SHP77 treated with DMSO at 0.1 percent for 48 hours (cell line): ENCODE data around the gene SCYGR8.
"Not testable (repeated sequence)": the region's sequence is repeated elsewhere in the genome, so short reads cannot be mapped to it uniquely, and the experiment has no call there.

ENCODE experiments used
- DNase-seq: peaks from one replicate; lab custom pipeline; 2025; lab: John Stamatoyannopoulos, UW

SCYGR8 gene

DNA sequence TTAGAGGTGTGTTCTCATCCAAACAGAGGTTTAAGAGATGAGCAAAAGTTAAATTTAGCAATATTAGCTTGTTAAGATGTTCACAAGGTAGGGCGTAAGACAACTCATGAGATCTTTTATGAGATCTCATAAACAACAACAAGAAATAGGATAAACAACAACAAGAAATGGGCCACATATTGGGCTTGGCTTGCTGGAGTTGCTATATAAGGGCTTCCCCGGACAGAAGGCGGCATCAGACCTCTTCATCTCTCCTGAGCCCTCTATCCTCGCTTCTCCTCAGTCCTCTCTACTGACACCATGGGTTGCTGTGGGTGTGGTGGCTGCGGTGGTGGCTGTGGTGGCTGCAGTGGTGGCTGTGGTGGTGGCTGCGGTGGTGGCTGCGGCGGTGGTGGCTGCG is at the start of gene SCYGR8:
Gene SCYGR8 (plus strand): TSS at position 301 of the 400 bp plus-strand sequence. CDS start 0 bp downstream, at position 301.
- no peak for DNase-seq

DNA sequence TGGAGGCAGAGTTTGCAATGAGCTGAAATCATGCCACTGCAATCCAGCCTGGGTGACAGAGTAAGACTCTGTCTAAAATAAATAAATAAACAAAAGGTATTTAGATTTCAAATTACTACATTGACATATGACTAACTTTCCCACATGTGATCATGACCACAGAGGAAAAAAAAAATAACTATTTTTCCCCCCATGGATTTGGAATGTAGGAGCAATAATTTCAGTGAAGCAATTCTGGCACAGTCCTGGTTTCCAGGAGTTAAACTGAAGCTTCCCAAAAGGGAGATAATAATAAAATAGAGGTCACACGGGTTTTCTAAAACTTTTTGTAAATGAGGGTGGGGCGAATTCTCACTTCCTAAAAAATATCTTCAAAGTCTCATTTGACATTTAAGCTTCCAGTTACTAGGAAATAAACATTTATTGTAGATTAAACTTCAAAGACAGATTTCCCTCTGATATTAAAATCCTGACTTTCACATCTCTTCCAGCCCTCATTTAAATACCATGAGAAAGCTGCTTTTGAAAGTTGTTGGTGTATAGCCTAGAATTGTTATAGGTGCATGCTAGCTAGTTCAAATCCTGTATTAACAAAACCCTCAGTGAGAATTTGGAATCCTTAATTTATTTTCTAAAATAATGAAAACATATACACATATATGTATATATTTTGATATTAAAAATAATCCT is 48.6 kb upstream of the SCYGR8 start:
- DNase-seq: no peak

GRCh38 chr2:227701556-227701955 is 44.1 kb upstream of the SCYGR8 start:
- no peak for DNase-seq

DNA sequence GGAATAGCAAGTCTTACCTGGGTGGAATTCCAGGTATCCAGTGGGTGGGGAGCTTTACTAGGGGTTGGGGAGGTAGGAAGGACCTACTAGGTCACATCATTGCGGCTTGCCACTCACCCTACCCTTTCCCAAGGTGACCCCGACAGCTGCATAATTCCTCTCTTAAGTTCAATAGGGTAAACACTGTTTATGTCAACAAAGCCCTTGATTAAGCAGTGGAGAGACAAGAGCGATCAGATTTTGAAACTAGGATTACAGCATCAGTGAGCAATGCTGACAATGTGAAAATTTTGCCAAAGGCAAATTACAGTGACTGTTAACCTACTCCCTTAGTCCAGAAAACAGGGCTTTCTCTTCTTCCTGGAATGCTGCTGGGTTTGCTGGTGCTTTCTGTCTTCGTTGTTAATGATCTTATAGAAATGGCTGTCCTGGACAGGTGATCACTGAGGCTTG is 42.4 kb upstream of the SCYGR8 start:
- no peak for DNase-seq

DNA sequence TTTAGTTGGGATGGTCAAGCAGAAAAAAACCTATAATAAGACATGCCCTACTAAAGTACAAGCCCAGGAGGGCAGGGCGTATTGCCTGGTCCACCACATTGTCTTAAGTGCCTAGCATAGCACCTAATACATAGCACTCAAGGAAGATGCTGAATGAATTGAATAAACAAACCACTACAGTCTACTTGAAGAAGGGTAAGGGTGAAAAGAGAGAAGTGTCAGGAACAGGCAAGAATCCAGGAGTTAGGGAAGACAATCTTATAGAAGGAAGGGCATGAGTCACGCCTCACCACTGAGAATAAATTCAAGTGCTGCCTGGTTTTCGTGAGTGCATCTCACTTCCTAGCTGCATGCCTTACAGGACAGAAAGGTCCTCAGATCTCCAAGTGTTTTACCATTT is 41.7 kb upstream of the SCYGR8 start:
- DNase-seq: no peak

- DNase-seq: no peak
These were observed 38.8 kb upstream of the SCYGR8 start for GRCh38 chr2:227706859-227707258.

DNA sequence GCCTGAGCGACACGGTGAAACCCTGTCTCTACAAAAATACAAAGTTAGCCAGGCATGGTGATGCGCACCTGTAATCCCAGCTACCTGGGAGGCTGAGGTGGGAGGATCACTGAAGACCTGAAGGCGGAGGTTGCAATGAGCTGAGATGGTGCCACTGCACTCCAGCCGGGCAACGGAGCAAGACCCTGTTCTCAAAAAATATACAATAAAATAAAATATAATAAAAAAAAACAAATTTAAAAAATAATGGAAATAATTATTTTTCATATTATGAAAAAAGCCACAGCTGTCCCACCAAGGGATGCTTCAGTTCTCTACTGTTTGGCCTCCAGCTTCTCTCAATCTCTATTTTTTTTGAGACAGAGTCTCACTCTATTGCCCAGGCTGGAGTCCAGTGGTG is 38.3 kb upstream of the SCYGR8 start:
- no peak for DNase-seq

DNA sequence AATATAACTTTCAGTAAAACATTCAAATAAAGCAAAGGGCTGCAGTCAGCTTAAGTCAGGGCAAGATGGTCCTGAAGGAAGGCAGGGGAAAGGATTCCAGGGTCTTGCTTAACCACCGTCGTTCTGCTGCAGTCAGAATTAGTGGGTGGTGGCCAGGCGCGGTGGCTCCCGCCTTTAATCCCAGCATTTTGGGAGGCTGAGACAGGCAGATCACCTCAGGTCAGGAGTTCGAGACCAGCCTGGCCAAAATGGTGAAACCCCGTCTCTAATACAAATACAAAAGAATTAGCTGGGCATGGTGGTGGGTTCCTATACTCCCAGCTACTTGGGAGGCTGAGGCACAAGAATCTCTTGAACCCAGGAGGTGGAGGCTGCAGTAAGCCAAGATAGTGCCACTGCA is 34.7 kb upstream of the SCYGR8 start:
- DNase-seq: no peak

DNA sequence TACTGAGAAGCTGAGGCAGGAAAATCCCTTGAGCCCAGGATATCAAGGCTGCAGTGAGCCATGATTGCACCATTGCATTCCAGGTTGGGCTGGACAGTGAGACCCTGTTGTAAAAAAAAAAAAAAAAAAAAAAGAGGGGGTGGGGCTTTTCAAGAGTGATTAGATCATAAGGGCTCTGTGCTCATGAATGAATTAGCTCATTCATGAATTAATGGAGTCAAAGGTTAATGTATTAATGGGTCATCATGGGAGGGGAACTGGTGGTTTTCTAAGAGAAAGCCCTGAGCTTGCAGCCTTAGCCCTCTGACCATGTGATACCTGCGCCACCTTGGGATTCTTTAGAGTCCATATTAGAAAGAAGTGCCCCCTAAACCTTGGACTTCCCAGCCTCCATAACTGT is 32.4 kb upstream of the SCYGR8 start:
- no peak for DNase-seq

DNA sequence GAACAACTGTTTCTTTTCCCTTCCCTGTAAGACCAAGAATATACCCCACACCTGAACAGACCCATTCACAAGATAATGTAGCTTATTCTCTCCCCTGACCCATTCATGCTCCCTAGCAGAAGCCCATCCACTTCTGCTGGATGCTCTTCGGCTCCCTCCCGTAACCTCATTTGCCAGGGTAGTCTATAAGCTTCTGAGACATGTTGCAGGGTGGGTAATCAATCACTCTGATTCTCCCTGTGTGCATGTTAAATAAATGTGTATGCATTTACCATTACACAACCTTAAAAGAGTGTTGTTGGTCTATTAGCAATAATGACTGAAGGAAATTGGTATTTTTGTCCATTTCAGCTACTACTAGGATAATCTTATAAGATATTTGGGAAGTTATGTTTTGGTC is 29.2 kb upstream of the SCYGR8 start:
- no peak for DNase-seq

GRCh38 chr2:227717687-227718567 is 27.8 kb upstream of the SCYGR8 start, which contains the start of gene SLC19A3:
SLC19A3 (minus strand) TSS chr2:227718028; CDS start chr2:227702318, 15,710 bp downstream.
- no peak for DNase-seq

DNA sequence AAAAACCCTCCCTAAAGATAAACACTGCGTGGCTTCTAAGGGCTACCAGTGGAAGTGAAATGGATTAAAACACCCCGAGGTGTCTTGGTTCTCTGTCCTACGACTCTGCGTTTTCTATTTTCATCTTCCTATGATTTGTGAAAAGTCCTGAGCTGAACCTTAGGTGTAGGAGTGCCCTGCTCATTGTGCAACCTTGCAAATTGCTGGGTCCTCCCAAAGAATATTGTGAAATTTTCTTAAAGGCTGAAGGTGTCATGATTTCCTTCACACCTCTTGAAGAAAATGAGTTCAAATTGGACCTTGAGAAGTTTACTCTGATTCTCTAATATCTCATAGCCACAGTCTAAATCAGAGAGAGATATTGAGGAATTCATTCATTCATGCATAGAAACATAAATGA is 26.1 kb upstream of the SCYGR8 start:
- DNase-seq: no peak

GRCh38 chr2:227720680-227721079 is 25.0 kb upstream of the SCYGR8 start:
- DNase-seq: no peak

GRCh38 chr2:227722821-227723220 is 22.9 kb upstream of the SCYGR8 start:
- DNase-seq: not testable (repeated sequence)

GRCh38 chr2:227724394-227725039 is 21.2 kb upstream of the SCYGR8 start, which contains the start of gene SCYGR6:
SCYGR6 (minus strand) TSS chr2:227724757; CDS start chr2:227724757, 0 bp downstream.
- DNase-seq: no peak

DNA sequence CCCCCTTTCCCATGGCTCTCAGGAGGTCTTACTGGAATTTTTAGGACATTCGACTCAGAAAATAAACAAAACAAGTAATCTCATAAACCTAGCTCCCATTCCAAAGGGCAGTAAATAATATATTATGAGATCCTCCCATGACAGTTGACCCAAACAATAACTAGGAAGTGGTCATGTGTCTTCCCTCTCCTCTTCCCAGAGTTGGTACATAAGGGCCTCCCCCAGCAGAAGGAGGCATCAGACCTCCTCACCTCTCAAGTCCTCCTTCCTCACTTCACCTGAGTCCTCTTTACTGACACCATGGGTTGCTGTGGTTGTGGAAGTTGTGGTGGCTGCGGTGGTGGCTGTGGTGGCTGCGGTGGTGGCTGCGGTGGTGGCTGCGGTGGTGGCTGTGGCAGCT is 17.7 kb upstream of the SCYGR8 start, which contains the start of gene SCYGR7:
Gene SCYGR7 (plus strand): TSS at position 301 of the 400 bp plus-strand sequence. CDS start 0 bp downstream, at position 301.
- no peak for DNase-seq

GRCh38 chr2:227739351-227739750 is 6.3 kb upstream of the SCYGR8 start:
- DNase-seq: no peak

- not testable (repeated sequence) for DNase-seq
These were observed 5.0 kb upstream of the SCYGR8 start for GRCh38 chr2:227740705-227741104.

DNA sequence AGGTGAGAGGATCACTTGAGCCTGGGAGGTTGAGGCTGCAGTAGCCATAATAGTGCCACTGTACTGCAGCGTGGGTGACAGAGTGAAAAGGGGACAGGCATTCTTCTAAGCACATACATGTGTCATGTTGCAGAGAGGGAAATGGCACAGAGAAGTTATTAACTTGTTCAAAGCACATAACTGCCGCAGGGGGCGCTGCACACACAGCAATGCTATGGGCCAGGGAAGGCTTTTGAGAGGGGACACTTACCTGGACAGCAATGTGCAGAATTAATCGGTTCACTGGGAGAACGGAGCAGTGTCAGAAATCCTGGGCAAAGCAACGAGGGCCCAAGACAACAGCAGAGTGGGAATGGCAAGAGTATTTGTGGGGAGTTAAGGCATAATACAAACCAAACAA is 2.4 kb downstream of the SCYGR8 start:
- no peak for DNase-seq

GRCh38 chr2:227756261-227756660 is 10.6 kb downstream of the SCYGR8 start:
- DNase-seq: not testable (repeated sequence)

- DNase-seq: no peak
These were observed 13.9 kb downstream of the SCYGR8 start for GRCh38 chr2:227759411-227760118.
